Fibroblast of skin of right quadriceps (primary cell): ENCODE results near the gene RNF182.
"Not testable (repeated sequence)": the region's sequence is repeated elsewhere in the genome, so short reads cannot be mapped to it uniquely, and the experiment has no call there.

Experiments used
- DNase-seq: peaks from one replicate; pipeline ENCODE4 v3.0.0-alpha.2; 2013

Gene RNF182

DNA sequence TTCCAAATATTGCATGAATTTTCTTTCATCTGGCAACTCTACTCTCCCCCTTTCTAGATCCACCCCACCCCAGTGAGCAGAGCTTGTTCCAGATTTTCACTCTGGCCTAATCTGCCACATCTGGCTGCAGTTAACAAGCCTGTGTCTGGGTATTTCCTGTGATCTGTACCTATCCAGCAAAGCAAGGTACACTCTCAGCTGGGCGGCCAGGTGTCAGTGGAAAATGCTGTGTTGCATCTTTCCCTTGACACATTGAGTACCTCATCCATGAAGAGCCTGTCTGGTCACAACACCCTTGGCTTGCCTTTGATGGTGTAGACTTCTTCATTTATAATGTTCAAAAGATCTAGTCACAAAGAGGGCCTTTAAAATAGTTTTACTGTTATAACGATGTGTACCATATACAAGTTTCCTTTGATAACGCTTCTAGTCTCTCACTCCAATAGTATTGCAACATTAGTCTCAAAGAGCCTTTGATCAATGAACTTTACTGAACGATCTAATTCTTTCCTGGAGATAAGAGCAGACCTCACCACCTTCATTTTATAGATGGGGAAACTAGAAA, 6.0 kb upstream of the RNF182 start:
- no peak for DNase-seq

DNA sequence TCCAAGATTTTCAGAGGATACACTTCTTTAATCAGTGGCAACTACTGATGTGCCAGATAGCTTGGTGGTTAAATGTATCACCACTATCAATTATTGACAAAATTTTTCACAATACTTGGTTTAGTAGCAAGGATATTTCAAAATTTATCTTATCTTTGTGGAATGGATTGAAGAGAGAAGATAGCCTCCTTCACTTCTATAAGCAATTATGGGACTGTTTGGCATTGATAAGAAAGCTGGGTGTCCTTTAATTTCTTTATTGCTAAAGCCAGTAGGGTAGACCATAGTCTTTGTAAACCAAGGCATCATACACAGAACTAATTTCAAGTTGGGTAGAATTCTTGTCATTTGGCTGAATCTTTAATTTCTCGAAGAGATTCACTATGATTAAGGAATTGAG, 4.9 kb upstream of the RNF182 start:
- DNase-seq, result no peak

DNA sequence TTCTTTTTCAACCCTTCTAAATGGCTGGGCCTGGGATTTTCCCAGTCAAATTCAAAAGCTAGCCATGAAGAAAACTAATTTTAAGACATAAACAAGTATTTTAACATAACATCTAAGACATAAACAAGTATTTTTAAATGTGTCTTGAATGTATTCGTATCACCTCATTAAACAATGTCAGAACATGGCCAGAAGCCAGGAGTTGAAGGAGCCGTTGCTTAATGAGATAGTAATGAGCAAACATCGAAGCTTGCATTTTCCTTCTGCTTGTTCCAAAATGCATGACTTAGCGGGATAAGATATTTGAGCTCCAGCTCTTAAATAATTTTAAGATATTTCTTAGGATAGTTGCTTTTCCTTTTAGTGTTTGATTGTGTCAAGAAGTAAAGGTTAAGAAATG, 4.2 kb upstream of the RNF182 start:
- no peak for DNase-seq

DNA sequence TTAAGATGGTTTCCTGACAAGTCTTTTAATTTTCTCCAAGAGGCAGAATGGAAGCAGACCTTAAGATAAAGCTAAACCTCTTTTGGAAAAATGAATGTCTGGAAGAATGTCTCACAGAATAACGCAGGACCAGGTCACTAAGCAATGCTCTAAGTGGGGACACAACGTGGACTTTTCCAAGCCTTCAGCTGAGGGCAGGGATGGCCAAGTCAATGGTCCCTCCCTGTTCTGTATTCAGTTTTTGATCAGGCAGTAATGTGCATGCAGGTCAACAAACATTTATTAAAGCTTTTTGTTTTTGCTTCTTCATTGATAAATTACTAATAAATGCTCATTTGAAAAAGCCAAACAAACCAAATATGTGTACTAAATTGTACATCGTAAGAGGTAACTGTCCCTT, 2.0 kb upstream of the RNF182 start:
- DNase-seq, result no peak

DNA sequence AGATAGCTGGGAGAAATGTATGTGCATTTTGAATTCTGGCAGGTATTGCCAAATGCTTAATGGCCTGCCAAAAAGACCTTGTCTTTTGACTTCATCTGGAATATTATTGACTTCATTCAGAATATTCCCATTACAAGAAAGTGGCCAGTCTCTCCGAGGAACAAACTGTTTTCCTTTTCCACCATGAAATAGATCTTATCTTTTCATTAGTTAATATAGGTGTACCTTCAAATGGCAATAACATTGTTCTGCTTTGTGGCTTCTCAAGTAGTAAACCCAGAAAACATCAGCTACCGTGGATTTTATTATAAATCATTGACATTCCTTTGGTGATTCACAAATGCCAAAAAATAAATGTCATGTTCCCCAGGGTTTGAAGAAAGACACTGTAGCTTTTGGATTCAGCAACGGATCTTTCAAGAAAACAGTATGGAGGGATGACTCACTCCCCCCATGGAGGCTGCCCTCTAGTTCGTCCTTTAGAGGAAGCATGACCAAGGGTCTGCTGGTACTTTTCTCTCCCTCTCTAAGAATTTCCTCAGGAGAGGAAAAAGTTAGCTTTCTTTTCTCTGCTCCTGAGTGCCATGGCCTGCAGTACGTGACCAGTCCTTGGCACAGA, 1.1 kb upstream of the RNF182 start:
- DNase-seq, result peak; percentile 88

DNA sequence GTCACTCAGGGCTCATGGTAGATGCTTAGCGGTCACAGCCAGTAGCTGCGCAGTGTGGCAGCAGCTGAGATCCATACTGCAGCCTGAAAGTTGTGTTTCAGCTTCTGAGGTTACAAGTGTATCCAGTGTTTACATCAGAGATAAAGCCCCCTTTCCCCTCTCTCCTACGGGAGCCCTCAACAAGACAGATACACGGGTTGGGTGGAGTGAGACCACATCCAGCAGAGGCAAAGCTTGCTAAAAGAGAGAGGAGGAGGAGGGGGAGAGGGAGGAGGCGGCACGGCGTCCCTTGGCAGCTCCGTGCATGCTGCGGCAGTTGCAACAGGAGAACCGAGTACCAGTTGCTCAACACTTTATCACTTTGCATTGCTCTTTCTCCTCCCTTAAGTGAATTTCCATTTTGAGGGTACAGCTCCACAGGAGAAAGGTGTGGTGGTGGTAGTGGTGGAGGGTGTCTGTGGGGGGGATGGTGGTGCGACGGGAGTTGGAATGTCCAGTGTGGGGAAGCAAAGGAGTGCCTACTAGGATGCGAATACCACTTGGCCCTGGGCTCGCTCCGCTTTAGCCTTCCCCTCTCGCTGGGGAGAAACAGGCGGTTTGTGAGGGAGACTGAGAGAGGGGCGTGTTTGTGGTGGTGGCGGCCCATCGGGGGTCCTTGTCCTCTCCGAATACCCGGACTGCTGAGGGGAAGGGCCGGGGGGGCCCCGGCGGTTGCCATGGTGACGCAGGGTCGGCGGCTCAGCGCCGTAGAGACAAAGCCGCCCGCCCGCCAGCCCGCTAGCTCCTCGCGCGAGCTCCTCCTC, 405 bp upstream of the RNF182 start:
- peak; percentile 56 for DNase-seq

DNA sequence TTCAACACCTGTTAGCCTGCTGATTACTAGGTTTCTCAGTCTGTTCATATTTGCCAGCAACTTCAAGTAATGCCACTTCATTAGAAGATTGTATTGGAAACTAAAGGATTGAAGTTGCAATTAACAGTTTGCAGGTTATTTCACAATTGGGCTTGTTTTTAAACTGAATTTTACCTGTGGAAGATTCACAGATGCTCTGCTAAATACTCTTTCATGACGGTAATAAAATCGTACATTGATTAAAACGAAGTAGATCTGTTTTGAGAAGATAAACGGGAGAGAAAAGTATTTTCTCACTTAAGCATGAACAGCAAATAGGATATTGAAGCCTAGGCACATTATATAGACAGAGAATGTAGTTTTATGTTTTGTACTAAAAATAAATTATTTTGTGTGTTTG, 1.6 kb downstream of the RNF182 start:
- DNase-seq, result no peak

DNA sequence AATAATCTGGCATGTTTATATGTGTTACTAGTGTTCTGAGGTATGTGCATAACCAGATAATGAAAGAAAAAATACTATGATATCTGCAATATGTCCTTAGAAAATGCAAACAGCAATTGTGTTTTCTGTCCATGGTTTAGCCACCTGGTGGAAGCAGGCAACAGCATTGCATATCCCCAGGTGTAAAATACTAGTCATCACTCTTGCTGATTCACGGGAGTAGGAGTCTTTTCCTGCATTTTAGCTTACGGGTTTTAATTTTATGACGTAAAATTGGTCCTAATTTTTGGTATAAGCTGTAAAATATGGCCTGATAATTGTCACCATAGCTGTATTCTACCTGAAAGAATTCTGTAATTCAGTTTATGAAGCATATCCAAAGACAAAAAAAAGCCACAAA, 2.5 kb downstream of the RNF182 start:
- no peak for DNase-seq

DNA sequence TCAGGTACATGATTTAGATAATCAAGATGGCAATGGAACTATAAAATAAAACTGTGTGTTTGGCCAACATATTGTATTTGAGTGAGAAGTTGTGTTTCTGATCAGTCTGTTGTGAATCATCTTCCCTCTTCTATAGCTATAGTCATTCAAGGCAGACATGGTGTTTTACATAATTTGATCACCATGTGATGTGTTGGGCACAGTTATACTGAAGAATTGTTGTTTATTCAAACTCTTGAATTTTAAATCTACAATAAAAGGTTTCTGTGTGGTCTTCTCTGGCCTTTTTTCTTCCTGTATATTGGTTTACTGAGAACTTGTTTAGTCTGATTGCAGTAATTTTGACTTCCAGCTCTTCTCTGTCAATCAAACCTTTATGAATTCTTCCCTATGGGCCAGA, 4.4 kb downstream of the RNF182 start:
- DNase-seq, result no peak

DNA sequence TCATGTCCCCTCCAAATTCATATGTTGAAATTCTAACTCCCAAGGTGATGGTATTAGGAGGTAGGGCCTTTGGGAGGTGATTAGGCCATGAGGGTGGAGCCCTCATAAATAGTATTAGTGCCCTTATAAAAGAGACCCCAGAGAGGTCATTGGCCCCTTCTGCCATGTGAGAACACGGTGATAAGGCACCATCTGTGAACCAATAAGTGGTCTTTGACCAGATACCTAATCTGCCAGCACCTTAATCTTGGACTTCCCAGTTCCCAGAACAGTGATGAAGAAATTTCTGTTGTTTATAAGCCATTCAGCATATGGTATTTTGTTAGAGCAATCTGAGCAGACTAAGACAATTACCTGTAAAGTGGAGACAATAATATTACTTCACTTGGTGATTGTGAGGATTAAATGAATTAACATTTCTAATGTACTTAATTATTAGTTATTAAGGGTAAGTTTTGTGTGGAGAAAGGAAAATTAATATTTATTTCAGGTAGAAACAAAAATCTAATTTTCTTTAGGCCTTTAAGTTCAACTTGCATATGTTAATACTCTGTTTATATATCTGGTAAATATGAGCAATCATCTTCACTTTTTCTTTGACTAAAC, 7.1 kb downstream of the RNF182 start:
- no peak for DNase-seq

DNA sequence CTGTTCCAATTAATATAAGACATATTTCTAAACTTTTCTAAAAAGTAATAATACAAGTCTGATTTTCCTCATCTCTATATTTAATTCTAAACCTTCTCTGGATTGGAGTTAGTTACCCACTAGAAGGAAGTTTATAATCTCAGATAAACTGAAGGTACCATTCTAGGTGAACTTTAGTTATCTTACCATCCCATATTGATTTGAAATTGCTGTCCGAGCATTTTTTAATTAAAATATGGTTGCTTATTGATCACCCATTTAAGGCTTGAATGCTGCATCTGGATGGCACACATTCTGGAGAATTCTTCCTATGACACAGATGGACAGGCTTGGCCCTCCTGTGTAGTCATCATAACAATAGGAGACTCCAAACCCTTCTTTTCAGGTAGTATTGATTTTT, 8.0 kb downstream of the RNF182 start:
- DNase-seq, result no peak

DNA sequence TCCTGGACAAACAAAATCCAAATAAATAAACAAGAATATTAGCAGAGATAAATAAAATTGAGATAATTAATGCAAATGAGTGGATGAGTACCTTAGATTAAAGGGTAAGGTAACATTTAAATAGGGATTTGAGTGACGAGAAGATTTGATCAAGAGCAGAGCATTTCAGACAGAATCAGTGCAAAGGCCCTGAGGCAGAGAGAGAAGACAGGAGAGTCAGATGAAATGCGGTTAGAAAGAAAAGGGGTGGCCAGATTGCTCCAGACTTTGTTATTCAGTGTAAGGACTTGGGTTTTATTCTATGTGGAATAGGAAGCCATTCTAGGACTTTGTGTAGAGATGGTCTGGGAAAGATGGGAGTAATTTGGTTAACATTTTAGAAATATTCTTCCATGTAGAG, 10.0 kb downstream of the RNF182 start:
- DNase-seq, result no peak

DNA sequence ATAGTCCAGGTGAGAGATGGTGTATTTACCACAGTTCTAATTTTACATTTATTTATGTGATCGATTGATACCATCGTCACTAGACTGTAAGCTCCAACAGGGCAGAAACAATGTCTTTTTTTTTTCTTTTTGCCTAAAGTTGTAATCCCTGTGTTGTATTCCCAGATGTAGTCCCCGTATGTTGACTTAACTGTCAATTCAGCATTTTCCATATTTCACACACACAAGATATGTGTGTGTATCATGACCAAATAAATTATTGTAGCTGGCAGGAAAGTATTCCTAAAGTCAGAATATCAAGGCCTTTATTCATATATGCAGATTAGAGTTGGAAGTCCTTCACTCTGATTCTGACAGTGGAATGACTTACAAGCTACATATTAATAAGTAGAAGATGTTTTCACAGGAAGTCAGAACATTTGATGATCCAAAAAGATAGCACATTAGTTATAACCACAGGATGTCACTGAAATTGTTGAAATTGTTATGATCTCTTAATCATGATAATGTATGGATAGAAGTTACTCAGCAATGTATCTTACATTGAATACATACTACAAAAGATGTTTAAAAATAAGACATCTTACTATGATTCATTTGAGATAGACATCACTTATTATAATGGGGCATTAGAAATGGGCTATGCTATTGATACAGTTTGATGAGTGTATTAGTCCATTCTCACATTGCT, 10.6 kb downstream of the RNF182 start:
- peak; percentile 21 for DNase-seq

DNA sequence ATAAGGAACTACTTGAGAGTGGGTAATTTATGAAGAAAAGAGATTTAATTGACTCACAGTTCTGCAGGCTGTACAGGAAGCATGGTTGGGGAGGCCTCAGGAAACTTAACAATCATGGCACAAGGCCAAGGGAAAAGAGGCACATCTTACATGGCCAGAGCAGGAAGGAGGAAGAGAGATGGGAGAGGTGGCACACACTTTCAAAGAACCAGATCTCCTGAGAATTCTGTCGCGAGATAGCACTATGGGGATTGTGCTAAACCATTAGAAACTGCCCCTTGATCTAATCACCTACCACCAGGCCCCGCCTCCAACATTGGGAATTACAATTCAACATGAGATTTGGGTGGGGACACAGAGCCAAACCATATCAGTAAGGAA, 11.1 kb downstream of the RNF182 start:
- DNase-seq, result not testable (repeated sequence)

DNA sequence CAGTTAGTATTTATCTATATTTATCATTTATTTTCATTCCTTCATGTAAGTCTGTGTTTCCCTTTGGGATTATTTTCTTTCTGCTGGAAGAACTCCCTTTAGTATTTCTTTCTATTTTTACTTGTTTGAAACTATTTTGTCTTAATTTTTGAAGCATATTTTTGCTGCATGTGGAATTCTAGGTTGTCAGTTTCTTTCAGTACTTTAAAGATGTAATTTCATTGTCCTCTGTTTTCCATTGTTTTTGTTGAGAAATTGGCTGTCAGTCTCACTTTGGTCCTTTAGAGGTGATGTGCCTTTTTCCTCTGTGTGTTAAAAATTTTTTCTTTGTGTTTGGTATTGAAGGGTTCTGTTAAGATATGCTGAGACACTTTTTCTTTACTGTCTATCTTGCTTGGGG, 17.1 kb downstream of the RNF182 start:
- DNase-seq, result no peak

DNA sequence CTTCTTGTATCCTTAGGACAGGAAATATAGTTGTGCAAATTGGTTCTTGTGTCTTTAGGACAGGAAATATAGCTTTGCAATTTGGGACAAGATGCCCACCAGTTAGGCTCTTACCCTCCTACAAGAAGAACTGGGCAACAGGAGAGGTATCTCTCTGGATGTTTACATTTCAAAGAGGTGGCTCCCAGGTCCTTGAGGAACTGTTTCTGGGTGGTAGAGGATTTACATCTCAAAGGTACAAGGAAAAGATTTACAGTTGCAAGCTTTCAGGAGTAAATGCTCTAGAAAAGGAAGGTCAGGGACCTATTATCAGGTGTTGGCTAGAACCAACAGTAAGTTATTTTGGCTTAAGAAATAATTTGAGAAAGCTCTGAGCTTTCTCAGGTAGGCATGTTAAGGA, 19.2 kb downstream of the RNF182 start:
- DNase-seq, result no peak

DNA sequence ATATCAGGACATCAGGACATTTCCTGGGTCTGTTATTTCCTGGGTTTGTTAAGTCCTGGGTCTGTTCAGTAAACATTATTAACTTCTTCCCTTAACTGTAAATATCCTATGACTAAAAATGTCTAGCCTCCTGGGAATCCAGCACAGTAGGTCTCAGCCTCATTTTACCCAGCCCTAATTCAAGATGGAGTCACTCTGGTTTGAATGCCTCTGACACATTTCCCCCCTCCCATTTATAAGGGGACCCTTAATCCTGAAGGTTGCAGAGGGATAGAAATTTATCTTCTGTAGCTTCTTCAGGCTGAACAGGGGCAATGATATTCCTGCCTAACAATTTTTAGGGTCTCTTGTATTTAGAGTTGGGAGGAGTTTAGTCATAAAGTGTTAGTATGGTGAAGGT, 21.8 kb downstream of the RNF182 start:
- DNase-seq, result no peak

DNA sequence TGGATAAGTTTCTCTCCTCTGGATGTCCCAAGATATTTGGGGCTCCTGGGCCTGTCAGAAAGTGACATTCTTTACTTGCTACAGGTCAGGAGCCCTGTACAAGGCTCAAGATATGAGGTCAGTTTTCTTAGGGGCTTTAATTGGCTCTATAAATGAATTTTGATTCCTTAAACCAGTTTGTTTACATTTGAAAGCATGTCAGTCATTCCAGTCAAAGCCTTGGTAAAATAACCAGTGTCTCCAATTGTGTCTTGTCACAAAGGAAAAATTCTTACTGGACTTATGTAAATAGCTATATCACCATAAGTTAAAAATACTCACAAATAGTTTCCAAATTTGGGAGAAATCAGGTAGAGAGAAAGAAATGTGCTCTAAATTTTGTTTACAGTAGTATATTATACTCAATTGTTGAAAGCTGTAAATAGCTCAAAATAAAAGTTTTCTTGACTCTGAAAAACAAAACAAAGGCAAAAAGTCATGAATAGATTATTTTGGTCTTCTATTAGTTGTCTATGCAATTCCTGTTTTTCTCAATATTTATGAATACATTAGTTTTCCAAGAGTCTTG, 22.9 kb downstream of the RNF182 start:
- DNase-seq, result no peak

DNA sequence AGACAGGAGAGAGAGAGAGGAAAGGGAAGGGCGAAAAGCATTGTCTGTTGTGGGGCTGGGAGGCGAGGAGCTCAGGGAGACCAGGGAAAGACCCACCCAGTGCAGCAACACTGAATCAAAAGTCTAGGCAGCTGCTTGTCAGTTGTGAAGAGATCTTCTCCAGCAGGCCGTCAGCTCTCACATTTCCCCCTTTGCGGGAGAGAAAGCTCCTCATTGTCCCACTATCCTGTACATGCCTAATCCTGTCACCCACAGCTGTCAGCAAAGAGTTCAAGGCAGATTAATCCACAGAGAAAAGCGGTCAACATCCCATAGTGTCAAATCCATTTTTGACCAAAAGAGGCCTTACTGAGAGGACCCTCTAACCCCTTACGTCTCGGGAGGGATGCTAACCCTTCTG, 27.3 kb downstream of the RNF182 start:
- no peak for DNase-seq

DNA sequence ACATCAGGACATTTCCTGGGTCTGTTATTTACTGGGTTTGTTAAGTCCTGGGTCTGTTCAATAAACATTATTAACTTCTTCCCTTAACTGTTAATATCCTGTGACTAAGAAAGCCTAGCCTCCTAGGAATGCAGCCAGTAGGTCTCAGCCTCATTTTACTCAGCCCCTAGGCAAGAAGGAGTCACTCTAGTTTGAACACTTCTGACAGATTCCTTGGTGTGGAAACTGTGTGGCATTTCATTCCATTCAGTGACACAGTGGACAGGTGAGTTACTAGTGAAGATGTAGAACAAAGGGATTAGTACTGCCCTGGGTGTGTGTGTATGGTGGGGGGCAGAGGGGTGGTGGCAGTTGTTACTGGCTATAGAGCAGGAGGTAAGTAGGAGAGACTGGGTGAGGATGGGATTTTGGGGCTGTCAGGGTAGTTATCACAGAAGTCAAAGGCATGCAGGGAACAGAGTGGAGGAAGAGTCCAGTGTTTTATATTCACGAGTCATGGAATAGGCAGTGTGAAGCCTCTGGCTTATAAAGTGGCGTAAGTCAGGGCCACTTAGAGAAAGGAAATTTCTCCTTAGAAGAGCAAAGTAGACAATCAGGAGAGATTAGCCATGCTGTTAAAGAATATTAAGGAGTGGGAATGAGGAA, 28.4 kb downstream of the RNF182 start:
- peak; percentile 40 for DNase-seq

DNA sequence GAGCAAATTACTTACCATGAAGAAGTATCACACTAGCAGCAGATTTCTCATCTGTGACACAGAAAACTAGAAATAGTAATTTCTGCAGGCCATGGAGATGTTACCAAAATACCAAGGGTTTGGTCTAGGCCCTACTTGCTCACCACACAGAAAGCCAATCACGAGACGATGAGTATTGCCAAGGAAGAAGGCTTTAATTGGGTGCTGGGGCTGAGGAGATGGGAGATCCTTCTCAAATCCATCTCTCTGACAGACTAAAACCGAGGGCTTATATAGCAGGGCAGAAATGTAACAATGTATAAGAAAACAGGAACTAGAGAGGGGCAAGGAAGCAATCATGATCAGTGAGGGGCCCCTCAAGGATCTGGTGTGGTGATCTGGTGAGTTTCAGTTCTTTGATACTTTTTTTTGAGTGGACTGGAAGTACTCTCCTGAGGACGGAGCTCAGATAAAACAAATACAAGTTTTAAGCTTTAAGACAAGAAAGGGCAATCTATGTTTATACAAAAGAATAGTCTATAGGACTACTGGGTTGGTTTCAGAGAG, 40.9 kb downstream of the RNF182 start:
- no peak for DNase-seq

DNA sequence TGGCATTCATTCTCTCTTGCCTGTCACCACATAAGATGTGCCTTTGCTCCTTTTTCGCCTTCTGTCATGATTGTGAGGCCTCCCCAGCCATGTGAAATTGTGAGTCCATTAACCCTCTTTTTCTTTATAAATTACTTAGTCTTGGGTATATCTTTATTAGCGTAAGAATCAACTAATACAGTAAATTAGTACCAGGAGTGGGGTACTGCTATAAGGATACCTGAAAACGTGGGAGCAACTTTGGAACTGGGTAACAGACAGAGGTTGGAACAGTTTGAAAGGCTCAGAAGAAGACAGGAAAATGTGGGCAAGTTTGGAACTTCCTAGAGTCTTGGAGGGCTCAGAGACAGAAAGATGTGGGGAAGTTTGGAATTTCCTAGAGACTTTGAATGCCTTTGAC, 46.6 kb downstream of the RNF182 start:
- no peak for DNase-seq
